Tibial nerve (tissue), 4 donors: Measurements from ENCODE around the gene NOB1.
"Not testable (repeated sequence)": the region's sequence is repeated elsewhere in the genome, so short reads cannot be mapped to it uniquely, and the experiment has no call there.

Experiments
- CTCF ChIP-seq, 5 experiments: fragments of 200-600 bp in 3 of 5; fragments of 450-650 bp in 2 of 5; sonication (generic) in 3 of 5; IDR thresholded peaks; one replicate each; pipeline ENCODE4 v1.5.1; 2016 to 2019; ENCODE audit warnings: antibody characterized with exemption in 5 of 5, mild to moderate bottlenecking in 3 of 5, moderate library complexity in 2 of 5
- EP300 ChIP-seq, 2 donors: sonication (generic); formaldehyde crosslinking; IDR thresholded peaks; one replicate each; pipeline ENCODE4 v1.6.1; 2017; ENCODE audit warnings: antibody characterized with exemption in 2 of 2, mild to moderate bottlenecking in 1 of 2
- POLR2A ChIP-seq, 2 donors: fragments of 450-650 bp; IDR thresholded peaks; one replicate each; pipeline ENCODE4 v1.6.1; 2017; ENCODE audit warnings: antibody characterized with exemption in 2 of 2, mild to moderate bottlenecking in 2 of 2, moderate library complexity in 2 of 2

DNA sequence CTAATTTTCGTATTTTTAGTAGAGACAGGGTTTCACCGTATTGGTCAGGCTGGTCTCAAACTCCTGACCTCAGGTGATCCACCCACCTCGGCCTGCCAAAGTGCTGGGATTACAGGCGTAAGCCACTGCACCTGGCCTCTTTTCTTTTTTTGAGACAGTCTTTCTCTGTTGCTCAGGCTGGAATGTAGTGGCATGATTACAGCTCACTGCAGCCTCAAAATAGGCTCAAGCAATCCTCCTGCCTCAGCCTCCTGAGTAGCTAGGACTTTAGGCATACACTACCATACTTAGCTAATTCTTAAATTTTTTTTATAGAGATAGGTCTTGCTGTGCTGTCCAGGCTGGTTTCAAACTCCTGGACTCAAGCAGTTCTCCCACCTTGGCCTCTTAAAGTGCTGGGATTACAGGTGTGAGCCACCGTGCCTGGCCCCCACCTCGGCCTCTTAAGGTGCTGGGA lies 36.7 kb upstream of the NOB1 start:
- not testable (repeated sequence) for TF ChIP-seq CTCF, POLR2A, EP300 (IDR thresholded peaks at IDR 0.05)
